Right ventricle myocardium inferior (tissue), 1 donor: ENCODE results near the gene SRPX2. TPM values are rescaled to one million over a fixed set of nuclear protein-coding genes. Genes with fewer than 3 reads are reported as not detected.

ENCODE experiments used
- ATAC-seq: fragments of 200-7000 bp; cut with Tn5 transposase; one replicate; pipeline ENCODE4 v1.9.1; 2020; ENCODE audit warnings: mild to moderate bottlenecking, moderate library complexity
- DNase-seq: peaks from one replicate; pipeline ENCODE4 v3.0.0; 2021; ENCODE audit errors: missing footprints
- intact Hi-C: fragments of 100-400 bp; cut with DNase I; formaldehyde crosslinking; loops from one replicate; pipeline ENCODE4 v1.11.0; 2022
- total RNA-seq: library from RNA; stranded (reverse); fragmentation: NEBNext Ultra II Directional; extraction: Animal tissue kit (Norgen Biotek cat#: 25700); gene quantifications from one replicate; pipeline ENCODE4 v1.2.1, GENCODE V29; 2021
- donor health status: DM: no; HTN: yes; CAD: no; lungs with severe emphysema.

SRPX2 gene
- total RNA-seq, 1 donor from 2014 or later = 9.7 TPM

DNA sequence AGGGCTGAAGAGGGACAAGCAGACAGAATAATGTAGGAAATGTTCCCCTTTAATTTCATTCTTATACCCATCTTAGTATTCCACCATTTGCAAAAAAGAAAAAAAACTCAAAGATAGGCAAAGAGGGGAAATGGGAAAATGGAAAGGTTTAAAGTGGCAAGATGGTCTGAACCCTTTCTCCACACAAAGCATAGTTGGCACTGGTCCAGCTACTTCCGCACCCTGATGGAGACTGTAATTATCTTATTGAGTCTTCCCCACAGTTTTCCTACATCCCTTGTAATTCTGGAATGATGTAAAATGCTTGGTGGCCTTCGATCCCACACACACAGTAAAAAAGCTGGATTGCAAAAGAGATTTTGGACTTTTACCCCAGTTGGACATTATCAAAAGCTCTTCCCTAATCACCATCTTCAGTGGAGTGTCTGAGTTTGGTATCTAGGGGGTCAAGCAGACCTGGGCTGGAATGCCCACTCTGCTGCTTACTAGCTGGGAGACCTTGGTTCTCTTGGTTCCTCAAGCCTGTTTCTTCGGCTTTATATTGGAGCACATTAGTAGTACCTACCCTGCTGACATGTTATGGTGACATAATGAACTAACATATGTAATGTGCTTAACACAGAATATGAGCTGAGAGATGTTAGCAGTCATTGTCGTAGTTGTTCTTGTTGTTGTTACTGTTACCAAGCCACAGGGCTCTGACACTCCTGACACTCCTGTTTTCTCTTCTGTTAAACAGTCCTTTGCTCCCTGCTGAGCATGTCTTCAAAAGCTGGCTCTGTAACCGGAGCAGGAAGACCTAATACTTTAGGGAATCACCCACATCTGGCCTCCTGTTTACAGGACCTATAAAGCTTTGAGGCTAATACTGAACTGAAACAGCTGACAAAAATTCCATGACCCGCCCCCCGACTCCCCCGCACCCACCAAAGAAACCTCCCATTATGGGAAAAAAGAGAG lies 4.7 kb downstream of the SRPX2 start:
- ATAC-seq (peak; percentile 51), DNase-seq (no peak)
- intact Hi-C loops = no loop called here

DNA sequence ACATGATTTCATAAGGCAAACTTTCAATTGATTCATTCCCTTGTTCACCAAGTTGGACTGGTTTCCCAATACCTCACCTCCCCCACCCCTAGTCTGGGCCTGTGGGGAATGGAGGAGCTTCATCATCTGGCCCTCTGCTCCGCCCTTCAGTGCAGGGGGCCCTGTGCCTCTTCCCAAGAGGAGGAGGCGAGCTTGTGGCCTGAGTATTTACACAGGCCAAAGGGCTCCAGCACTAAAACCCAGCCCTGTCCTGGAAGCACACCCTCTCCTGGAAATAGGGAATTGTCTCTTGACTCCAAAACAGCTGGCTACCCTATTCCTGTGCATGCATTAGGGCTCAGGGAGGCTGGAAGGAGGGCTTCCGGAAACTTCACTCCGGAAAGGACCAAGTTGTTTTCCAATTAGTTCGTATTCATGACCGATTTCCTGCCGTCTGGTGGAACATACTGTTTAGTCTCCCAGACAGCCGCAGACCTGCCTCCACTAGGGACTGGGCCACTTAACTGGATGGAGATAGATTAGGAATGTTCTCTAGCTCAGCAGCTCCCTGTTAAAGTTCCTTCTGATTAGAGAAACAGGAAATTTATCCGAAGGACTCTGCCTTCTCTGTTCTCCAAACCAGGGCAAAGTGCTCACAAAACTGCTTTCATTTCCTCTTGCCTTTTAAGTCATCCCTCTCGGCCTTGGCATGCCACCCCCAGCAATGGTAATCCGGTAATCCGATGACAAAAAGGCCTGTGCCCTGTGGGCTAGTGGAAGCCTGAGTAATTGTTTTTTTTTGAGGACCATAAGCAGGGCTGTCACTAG lies 5.8 kb downstream of the SRPX2 start:
- intact Hi-C loops = no loop called here
- ATAC-seq (peak; percentile 94), DNase-seq (peak; percentile 73)

DNA sequence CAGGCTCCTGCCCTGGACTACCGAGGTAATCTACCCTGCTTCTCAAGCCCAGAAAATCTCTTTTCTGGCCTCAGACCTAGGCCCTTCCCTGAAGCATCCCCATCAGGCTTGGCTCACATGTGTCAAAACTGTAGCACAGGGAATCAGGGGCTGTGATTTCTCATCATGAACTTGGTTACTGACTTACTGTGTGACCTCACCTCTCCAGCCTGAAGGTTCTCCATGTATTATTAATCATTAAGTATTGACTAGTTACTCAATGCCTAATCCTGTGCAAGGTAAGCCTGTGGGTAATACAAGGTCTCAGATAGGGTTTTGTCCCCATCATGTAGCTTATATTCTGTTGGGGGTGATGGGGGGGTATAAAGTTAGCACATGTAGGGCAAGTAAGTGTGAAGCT lies 6.8 kb downstream of the SRPX2 start:
- intact Hi-C loops = no loop called here
- ATAC-seq = no peak
- DNase-seq = no peak

DNA sequence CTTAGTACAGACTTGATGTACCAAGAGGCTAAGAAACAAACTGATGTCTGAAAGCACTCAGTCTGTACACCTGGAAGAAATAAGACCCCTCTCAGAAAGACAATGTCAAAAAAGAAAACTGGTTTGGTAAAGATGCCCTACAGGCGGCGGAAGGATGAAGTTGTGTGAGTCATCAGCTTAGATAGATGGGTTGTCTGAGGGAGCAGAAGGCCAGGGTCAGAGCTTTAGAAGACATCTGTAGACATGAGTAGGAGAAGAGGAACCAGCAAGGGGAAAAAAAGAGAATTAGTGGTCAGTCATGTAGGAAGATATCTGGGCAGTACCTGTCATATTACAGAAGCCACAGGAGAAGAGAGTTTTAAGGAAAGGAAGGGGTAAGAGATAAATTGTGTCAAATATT lies 8.3 kb downstream of the SRPX2 start:
- ATAC-seq = no peak
- no peak for DNase-seq
- intact Hi-C loops = no loop called here

DNA sequence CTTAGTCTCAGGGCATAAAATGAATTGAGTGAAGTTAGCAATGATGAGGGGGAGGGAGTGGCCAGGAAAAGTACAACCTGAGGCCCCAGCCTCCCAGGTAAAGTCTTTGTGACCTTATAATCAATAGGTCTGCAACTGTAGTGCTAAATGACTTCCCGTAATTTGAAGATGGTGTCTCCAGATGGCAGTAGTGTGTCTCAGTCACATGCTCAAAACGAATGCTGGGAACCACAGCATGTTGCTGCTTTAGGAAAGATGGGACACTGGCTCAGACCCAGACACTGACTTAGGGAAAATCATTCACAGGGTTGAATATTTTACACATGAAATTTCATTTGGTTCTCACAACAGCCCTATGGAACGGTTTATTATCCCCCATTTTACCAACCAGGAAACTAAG lies 10.3 kb downstream of the SRPX2 start:
- ATAC-seq (no peak), DNase-seq (no peak)
- intact Hi-C loops = no loop called here

DNA sequence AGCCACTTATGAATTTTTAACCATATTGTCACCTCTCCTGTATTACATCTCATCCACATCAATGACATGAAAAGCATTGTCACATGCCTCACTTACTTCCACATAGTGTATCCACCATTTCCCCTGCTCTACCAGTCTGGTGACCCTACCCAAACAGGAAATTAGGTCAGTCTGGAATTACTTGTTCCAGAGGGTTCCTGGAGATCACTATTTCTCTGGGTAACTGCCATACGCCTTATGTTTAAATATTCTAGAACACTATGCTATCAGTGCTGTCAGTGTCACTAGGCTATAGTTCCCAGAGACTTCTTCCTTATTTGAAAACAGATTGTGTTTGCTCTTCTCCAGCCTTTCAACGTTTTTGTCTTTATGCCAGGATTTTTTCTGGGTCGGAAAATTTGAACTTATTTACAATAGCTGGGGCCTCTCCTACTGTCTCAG lies 15.0 kb downstream of the SRPX2 start:
- intact Hi-C loops = no loop called here
- DNase-seq (no peak), ATAC-seq (no peak)

DNA sequence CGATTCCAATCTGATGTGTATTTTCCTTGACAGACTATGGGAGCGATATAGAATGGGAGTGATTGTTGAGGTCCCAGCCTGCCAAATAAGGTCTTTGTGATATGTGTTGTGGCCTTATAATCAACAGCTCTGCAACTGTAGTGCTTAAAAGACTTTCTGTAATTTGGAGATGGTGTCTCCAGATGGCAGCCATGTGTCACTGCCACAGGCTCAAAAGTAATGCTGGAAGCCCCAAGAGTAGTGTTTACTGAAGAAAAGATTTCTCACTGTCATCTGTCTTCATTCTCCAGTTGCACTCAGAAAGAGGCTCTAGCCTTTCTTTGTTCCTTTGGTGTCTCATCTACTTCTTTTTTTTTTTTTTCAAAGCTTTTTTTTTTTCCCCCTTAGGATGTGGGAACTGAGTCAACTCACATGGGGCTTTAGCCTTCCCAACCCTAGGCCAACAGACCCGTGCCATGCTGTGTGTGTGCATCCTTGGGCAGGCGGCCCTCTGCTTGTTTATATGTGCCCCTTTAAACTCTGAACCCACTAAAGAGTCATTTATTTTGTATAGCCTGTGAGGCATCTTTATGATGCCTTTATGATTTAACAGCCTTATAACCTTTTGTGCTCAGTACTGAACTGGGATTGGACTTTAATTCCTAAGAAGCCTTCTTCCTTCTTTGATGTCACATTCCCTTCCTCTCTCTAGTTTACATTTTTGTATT lies 15.6 kb downstream of the SRPX2 start:
- DNase-seq = no peak
- ATAC-seq = no peak
- intact Hi-C loops = no loop called here

DNA sequence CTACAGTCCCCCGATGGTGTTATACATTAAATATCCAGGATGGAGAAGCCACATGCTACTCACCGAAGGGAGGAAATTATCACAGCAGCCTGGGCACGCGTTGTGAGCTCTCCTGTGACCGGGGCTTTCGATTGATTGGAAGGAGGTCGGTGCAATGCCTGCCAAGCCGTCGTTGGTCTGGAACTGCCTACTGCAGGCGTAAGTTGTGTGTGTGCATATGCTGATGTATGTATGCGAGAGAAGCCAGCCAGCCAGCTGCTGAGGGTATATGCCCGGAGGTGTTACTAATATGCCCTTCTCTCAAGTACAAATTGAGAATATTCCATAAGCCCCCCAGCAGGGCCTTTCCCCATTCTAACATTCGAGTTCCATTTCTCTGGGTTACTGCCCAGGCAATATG lies 18.2 kb downstream of the SRPX2 start:
- ATAC-seq = no peak

DNA sequence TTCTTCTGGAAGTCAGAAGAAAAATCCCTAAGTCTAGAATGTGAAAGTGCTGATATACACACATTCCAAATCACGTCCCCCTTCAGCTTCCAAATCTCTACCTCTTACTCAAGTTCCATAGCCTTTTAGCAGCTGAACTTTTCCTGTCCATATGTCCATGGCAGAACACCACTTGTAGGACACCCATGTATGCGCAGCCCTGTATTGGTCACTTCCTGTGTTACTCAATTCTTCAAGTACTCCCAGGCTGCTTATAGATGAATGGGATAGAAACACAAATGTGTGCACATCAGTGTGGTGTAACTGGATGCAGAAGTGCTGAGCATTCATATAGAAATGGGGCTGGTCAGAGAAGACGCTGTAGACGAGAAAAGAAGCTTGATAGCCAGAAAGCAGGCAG lies 18.8 kb downstream of the SRPX2 start:
- DNase-seq (no peak), ATAC-seq (no peak)
- intact Hi-C loops = no loop called here

More for the DNA sequence above, 18.2 kb downstream of the SRPX2 start:
- DNase-seq = no peak
- intact Hi-C loops = no loop called here

DNA sequence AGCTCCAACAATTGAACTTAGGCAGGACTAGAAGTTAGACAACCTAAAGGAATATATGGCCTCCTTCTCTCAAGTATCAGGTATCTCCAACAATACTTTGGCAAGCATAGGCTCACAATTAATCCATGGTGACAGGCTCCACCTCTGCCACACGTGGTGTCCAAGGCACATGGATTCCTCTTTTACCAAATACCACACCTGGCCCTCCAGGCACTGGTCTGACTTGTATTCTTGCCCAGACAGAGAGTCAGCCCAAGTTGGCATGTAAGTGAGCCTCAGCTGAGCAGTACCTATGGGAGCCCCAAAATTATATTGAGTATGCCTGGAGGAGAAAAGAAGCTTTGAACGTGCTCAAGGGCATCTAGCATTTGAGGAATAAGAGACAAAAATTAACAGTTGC lies 19.6 kb downstream of the SRPX2 start:
- no peak for ATAC-seq
- intact Hi-C loops = no loop called here
- DNase-seq = no peak

DNA sequence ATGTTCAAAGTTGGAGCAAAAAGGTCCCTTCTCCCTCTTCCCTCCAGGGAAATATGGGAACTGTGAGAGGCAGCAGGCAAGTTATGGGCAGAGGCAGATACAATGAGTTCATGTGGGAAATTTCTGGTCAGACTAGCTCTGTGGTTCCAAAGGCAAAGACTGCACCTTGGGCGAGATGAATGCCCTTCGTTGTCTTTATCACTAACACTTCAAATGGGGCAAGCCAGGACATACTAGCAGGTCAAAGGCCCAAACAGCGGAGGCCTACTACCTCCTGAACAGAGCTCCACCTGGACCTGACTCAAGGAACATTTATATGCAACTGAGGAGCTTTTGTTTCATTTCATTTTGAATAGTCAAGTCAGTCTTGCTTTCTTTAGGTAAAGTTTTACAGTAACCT lies 29.0 kb downstream of the SRPX2 start:
- DNase-seq (no peak), ATAC-seq (no peak)
- intact Hi-C loops = no loop called here

DNA sequence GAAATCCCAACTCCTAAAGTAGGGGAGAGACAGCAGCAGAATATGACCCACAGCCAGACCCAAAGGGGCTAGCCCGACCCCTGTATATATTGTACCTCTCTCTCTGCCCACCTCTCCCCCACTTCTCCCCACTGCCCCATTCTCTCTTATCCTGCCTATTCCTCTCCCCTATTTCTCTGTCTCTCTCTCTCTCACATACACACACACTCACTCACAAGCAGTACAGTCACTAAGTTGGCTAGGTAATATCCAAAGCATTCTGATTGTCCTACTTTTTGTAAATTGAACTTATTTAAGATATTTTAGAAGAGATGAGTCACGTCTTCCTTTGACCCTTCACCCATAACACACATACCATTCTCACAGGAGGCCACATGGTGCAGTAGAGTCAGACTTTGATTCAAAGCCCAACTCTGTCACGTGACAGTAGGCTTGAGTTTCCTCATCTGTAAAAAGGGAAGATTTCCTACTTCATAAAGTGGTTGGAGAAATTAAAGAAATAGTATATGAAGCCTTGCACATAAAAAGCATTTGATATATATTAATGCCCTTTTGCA lies 29.5 kb downstream of the SRPX2 start:
- no peak for ATAC-seq
- intact Hi-C loops = no loop called here
- DNase-seq = no peak

DNA sequence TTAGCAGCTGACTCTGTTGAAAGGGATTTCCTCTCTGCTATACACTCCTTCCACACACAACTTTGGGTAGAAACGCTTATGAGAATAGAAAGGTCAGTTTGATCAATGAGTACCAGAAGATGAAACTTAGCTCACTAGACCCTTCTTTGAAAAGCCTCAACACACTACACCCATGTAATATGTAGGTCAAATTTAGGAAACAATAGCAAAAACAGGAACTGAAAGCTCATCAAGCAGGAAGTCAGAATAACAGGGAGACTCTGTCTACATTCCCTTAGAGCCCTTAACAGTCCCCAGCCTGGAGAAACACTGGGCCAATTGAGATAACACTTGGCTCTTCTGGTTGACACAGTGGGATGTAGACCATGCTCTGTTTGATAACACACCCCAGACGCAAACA lies 30.7 kb downstream of the SRPX2 start:
- DNase-seq (no peak), ATAC-seq (peak; percentile 44)
- intact Hi-C loops = no loop called here

DNA sequence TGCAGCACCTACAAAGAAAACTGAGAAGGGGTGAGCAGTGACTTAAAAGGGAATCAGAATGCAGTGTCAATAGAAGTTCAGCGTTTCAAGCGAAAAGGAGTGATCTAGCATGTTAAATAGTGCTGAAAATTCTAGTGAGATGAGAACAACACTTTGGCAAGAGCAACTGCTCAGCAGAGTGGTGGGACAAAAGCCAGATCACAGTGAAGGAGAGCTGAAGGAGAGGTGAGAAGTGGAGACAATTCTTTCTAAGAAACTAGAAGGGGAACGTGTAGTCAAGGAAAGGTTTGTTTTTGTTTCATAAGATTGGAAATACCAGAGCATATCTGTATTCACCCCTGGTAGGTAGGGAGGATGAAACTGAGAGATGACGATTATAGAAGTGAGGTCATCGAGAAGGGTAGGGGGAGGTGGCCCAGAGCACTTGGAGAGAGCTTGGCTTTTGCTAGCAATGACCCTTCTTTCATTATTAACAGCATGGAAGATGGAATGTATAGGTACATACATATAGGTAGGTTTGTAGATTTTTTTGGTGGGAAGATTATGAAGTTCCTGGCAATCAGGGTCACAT lies 33.7 kb downstream of the SRPX2 start:
- intact Hi-C loops = no loop called here
- no peak for DNase-seq
- no peak for ATAC-seq

DNA sequence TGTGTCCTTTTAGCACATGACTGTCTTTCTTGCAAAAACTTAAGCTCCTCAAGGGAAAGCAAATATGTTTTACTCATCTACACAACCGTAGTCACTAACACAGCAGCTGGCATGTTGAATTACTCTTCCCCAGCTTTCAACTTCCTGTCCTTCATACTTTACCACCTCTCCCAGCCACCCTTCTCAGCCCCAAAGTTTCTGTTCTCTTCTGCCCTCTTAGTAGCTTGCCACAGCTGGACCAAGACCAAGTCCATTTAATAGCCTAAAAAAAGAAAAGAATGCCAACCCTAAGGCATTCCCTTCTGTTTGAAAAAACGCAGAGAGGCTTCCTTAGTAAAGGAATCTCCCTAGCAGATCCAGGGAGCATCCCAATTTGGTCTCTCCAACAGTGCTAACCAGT lies 36.8 kb downstream of the SRPX2 start:
- intact Hi-C loops = no loop called here
- ATAC-seq (no peak), DNase-seq (no peak)

DNA sequence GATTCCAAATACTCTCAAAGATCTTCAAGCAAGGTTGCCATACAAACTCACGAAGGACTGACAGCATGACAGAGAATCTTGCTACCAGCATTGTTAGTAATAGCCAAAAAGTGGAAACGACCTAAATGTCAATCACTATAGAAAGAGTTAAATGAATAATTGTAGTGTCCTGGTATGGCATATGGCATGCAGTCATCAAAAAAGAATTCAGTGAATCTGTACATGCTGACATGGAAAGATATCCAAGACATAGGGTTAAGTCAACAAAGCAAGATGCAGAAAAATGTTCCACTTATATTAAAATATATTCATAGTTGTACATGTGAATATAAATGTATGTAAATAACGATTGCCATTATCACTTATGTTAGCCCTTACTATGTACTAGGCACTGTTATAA lies 37.6 kb downstream of the SRPX2 start:
- DNase-seq (no peak), ATAC-seq (no peak)
- intact Hi-C loops = no loop called here

DNA sequence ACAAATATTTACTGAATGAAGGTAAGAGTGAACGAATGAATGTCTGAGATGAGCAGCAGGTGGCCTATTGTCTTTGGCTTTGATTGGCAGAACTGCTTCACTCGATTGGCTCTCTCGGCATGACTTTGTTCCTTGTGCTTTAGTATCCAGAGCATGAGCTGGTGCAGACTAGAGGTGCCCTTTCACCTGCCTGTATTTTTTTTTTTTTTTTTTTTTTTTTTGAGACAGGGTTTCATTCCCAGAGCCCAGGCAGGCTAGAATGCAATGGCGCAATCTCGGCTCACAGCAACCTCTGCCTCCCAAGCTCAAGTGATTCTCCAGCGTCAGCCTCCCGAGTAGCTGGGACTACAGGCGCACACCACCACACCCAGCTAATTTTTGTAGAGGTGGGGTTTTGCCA lies 38.9 kb downstream of the SRPX2 start:
- intact Hi-C loops = no loop called here
- DNase-seq = no peak
- no peak for ATAC-seq

DNA sequence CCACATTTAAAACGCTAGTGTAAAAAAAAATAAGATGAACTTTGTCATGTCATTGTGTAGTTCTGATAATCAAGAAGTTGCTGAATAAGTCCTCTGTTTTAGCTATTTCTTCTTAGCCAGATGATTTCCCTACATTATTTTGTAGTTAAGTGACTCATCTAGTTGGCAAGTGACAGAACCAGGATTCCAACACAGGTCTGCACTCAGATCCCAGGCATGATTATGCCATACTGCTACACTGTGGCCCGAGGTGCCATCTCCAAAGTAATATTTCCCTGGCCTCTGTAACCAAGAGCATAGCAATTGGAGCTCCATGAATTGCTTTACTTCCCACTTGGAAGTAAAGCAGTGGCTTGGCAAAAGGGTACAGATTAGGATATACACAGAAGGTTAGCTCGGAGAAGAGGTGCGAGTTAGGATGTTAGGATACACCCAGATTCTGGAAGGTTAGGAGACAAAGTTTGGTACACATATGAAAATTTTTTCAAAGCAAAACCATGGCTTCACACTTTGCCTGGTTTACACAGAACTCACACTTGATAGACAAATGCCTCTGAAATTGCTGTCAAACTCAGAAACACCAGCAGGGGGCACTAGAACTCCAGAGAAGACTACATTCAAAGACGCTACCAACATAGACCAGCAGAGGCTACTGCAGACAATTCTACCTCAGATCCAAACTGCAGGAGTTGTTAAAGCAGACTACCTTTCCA lies 41.4 kb downstream of the SRPX2 start:
- DNase-seq (no peak), ATAC-seq (peak; percentile 64)
- intact Hi-C loops = loop anchor here (1.0 to 5.0 kb wide), 2 partner anchors 83 to 602 kb away; no protein-coding TSS in a partner anchor
